Hypothalamus (tissue), 51 donors: Measurements from ENCODE around the gene GNAI3.
A peak's percentile ranks its signal among the peaks of the same experiment; 100 is the strongest.

ENCODE experiments used
- DNase-seq, 51 donors: peaks; one replicate each; lab custom pipeline; 2025; lab: John Stamatoyannopoulos, UW

GNAI3 gene

GRCh38 chr1:109632671-109633346 is 84.4 kb downstream of the GNAI3 start:
- peak in 28 of 51 donors; percentile 25 to 80 (median 56) for DNase-seq

GRCh38 chr1:109634292-109634691 is 85.9 kb downstream of the GNAI3 start:
- no peak for DNase-seq

GRCh38 chr1:109634771-109635750 is 86.6 kb downstream of the GNAI3 start:
- no peak for DNase-seq

- DNase-seq, result no peak
These were observed 87.4 kb downstream of the GNAI3 start for GRCh38 chr1:109635862-109636200.

GRCh38 chr1:109636201-109636952 is 88.0 kb downstream of the GNAI3 start:
- peak in 1 of 51 donors; percentile 46 for DNase-seq

GRCh38 chr1:109637446-109637845 is 89.0 kb downstream of the GNAI3 start:
- no peak for DNase-seq

GRCh38 chr1:109639063-109639840 is 90.8 kb downstream of the GNAI3 start:
- no peak for DNase-seq

- no peak for DNase-seq
These were observed 91.4 kb downstream of the GNAI3 start for GRCh38 chr1:109639841-109640184.

GRCh38 chr1:109640285-109640865 is 92.0 kb downstream of the GNAI3 start:
- peak in 47 of 51 donors; percentile 25 to 96 (median 73) for DNase-seq

- DNase-seq, result no peak
These were observed 92.8 kb downstream of the GNAI3 start for GRCh38 chr1:109641078-109641740.

- DNase-seq, result no peak
These were observed 93.4 kb downstream of the GNAI3 start for GRCh38 chr1:109641861-109642260.

GRCh38 chr1:109642626-109643025 is 94.2 kb downstream of the GNAI3 start:
- no peak for DNase-seq

- DNase-seq, result peak in 34 of 51 donors; percentile 19 to 68 (median 48)
These were observed 95.2 kb downstream of the GNAI3 start for GRCh38 chr1:109643385-109644230.

GRCh38 chr1:109644670-109645069 is 96.3 kb downstream of the GNAI3 start:
- DNase-seq, result no peak

- peak in 2 of 51 donors; percentile 18 to 74 for DNase-seq
These were observed 101.1 kb downstream of the GNAI3 start for GRCh38 chr1:109649491-109649914.

GRCh38 chr1:109650609-109651008 is 102.2 kb downstream of the GNAI3 start:
- DNase-seq, result no peak

- DNase-seq, result no peak
These were observed 104.0 kb downstream of the GNAI3 start for GRCh38 chr1:109652402-109652801.

GRCh38 chr1:109653306-109653705 is 104.9 kb downstream of the GNAI3 start:
- DNase-seq, result no peak
